Measurements from ENCODE around the gene PHC3. TPM values are rescaled to one million over a fixed set of nuclear protein-coding genes. Genes with fewer than 3 reads are reported as not detected.

The PHC3 gene
- total and polyA plus RNA-seq, 2 donors (not counting 1 experiment from before 2014, with no cell fraction given): 36.0 to 63.2 TPM

GRCh38 chr3:170092907-170093306 lies 88.6 kb downstream of the PHC3 start:
- H3K9ac ChIP-seq (ENCODE audit: insufficient read depth, low read length): no peak overlapping the region
- H3K4me3 ChIP-seq (replicated peaks in 1 of 4; ENCODE audit: control extremely low read depth in 1 of 4, insufficient read depth in 1 of 4, low read depth in 3 of 4, low read length in 4 of 4): no peak overlapping the region
- no peak overlapping the region for H2AFZ ChIP-seq (ENCODE audit: low read length)
- no peaks in the 10 kb centered on the region for H3K9me3 ChIP-seq (ENCODE audit: control insufficient read depth, insufficient read depth, low read depth, low read length)
- H3K27ac ChIP-seq (ENCODE audit: insufficient read depth, low read length): no peak overlapping the region
- no peaks in the 10 kb centered on the region for H4K20me1 ChIP-seq (ENCODE audit: control insufficient read depth, extremely low read depth, insufficient read depth, low read length)
- H3K27me3 ChIP-seq (ENCODE audit: control insufficient read depth, insufficient read depth, low read length): no peaks in the 10 kb centered on the region
- H3K36me3 ChIP-seq (ENCODE audit: control insufficient read depth, insufficient read depth, low read length): peaks cover 5% of the 10 kb centered on the region
- TF ChIP-seq EZH2 (IDR thresholded peaks at IDR 0.05; ENCODE audit: low read length, missing control alignments) (no peak), CTCF (conservative IDR thresholded peaks at IDR 0.05 in 1 of 2, IDR thresholded peaks at IDR 0.05 in 1 of 2; ENCODE audit: low read depth in 1 of 2, low read length in 2 of 2) (no peak)
- no peak for DNase-seq (ENCODE audit: low read depth in 2 of 2)
- H3K79me2 ChIP-seq (ENCODE audit: control insufficient read depth, insufficient read depth, low read length): no peaks in the 10 kb centered on the region
- no peak overlapping the region for H3K4me2 ChIP-seq (ENCODE audit: extremely low read depth, insufficient read depth, low read length)
- no peaks in the 10 kb centered on the region for H3K4me1 ChIP-seq (ENCODE audit: control insufficient read depth, extremely low read depth, insufficient read depth, low read length)

- no peak for TF ChIP-seq CTCF (conservative IDR thresholded peaks at IDR 0.05 in 1 of 2, IDR thresholded peaks at IDR 0.05 in 1 of 2; ENCODE audit: low read depth in 1 of 2, low read length in 2 of 2)
- no peak for TF ChIP-seq EZH2 (IDR thresholded peaks at IDR 0.05; ENCODE audit: low read length, missing control alignments)
- no peaks in the 10 kb centered on the region for H3K79me2 ChIP-seq (ENCODE audit: control insufficient read depth, insufficient read depth, low read length)
- no peak overlapping the region for H3K4me3 ChIP-seq (replicated peaks in 1 of 4; ENCODE audit: control extremely low read depth in 1 of 4, insufficient read depth in 1 of 4, low read depth in 3 of 4, low read length in 4 of 4)
- H3K9me3 ChIP-seq (ENCODE audit: control insufficient read depth, insufficient read depth, low read depth, low read length): no peaks in the 10 kb centered on the region
- no peaks in the 10 kb centered on the region for H3K4me1 ChIP-seq (ENCODE audit: control insufficient read depth, extremely low read depth, insufficient read depth, low read length)
- peaks cover 1% of the 10 kb centered on the region for H3K36me3 ChIP-seq (ENCODE audit: control insufficient read depth, insufficient read depth, low read length)
- no peak overlapping the region for H3K4me2 ChIP-seq (ENCODE audit: extremely low read depth, insufficient read depth, low read length)
- no peak overlapping the region for H3K27ac ChIP-seq (ENCODE audit: insufficient read depth, low read length)
- H4K20me1 ChIP-seq (ENCODE audit: control insufficient read depth, extremely low read depth, insufficient read depth, low read length): no peaks in the 10 kb centered on the region
- H2AFZ ChIP-seq (ENCODE audit: low read length): no peak overlapping the region
- DNase-seq (ENCODE audit: low read depth in 2 of 2): no peak
- no peak overlapping the region for H3K9ac ChIP-seq (ENCODE audit: insufficient read depth, low read length)
- H3K27me3 ChIP-seq (ENCODE audit: control insufficient read depth, insufficient read depth, low read length): no peaks in the 10 kb centered on the region
Measured at GRCh38 chr3:170090601-170090981, 90.9 kb downstream of the PHC3 start.

- H2AFZ ChIP-seq (ENCODE audit: low read length): no peak overlapping the region
- peaks cover 1% of the 10 kb centered on the region for H3K36me3 ChIP-seq (ENCODE audit: control insufficient read depth, insufficient read depth, low read length)
- no peak overlapping the region for H3K4me3 ChIP-seq (replicated peaks in 1 of 4; ENCODE audit: control extremely low read depth in 1 of 4, insufficient read depth in 1 of 4, low read depth in 3 of 4, low read length in 4 of 4)
- H3K27ac ChIP-seq (ENCODE audit: insufficient read depth, low read length): no peak overlapping the region
- no peaks in the 10 kb centered on the region for H3K9me3 ChIP-seq (ENCODE audit: control insufficient read depth, insufficient read depth, low read depth, low read length)
- H3K27me3 ChIP-seq (ENCODE audit: control insufficient read depth, insufficient read depth, low read length): no peaks in the 10 kb centered on the region
- H4K20me1 ChIP-seq (ENCODE audit: control insufficient read depth, extremely low read depth, insufficient read depth, low read length): no peaks in the 10 kb centered on the region
- no peak overlapping the region for H3K4me2 ChIP-seq (ENCODE audit: extremely low read depth, insufficient read depth, low read length)
- no peaks in the 10 kb centered on the region for H3K4me1 ChIP-seq (ENCODE audit: control insufficient read depth, extremely low read depth, insufficient read depth, low read length)
- DNase-seq (ENCODE audit: low read depth in 2 of 2): peak in 1 of 2 donors; percentile 10
- no peak for TF ChIP-seq CTCF (conservative IDR thresholded peaks at IDR 0.05 in 1 of 2, IDR thresholded peaks at IDR 0.05 in 1 of 2; ENCODE audit: low read depth in 1 of 2, low read length in 2 of 2)
- TF ChIP-seq EZH2 (IDR thresholded peaks at IDR 0.05; ENCODE audit: low read length, missing control alignments): no peak
- H3K9ac ChIP-seq (ENCODE audit: insufficient read depth, low read length): no peak overlapping the region
- no peaks in the 10 kb centered on the region for H3K79me2 ChIP-seq (ENCODE audit: control insufficient read depth, insufficient read depth, low read length)
Measured at GRCh38 chr3:170089862-170090600, 91.5 kb downstream of the PHC3 start.
